ENCODE measurements around the gene GSDMA.

GSDMA gene

DNA sequence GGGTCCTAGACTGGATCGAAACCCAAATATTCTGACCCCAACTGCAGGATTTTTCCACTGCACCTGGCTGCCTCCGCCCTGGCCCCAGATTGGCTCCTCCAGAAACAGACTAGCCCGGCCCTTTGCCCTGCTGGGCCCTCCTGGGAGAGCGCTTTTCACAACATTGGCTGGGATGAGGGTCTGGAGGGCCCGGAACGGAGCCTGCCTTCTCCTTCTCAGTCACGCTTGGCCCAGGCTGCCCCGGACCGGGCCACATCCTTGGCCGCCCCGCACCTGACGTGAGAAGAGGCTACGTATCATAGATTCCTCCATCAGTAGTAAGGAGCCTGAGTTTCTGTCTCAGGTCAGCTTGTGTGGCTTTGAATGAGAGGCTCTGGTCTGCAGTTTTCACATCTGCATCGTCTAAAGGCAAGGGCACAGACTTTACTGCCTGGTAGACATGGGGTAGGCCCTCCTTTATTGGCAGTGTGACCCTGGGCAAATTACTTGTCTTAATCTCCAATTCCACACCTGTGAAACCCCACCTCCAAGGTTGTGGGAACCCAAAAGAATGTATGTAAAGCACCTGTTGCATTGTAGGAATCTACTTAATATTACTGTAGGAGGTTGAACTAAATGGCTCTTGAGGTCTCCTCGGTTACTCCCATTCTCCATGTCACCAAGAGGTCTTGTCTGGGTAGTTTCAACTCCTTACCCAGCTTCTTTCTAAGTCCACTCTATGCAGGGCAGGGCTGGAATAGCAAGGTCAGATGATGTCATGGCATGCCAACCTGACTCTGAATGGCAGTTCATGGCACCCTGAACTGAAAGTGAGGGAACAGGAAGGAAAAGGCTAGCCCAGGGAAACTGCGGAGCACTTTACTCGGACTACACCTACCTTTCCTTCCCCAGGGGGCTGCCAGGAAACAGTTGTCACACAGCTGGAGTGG, 34.6 kb upstream of the GSDMA start:
- TF ChIP-seq LEF1 (IDR thresholded peaks at IDR 0.05; ENCODE audit: borderline replicate concordance) (no peak), BHLHE40 (IDR thresholded peaks at IDR 0.05; ENCODE audit: borderline replicate concordance) (no peak), ZNF384 (IDR thresholded peaks at IDR 0.05) (no peak), NFRKB (IDR thresholded peaks at IDR 0.05) (no peak), HDGF (IDR thresholded peaks at IDR 0.05; ENCODE audit: borderline replicate concordance) (no peak), FOXK2 (IDR thresholded peaks at IDR 0.05) (no peak), SP1 (IDR thresholded peaks at IDR 0.05) (no peak), CTBP1 (IDR thresholded peaks at IDR 0.05; ENCODE audit: borderline replicate concordance) (no peak), SUZ12 (IDR thresholded peaks at IDR 0.05) (no peak)
- DNase-seq (ENCODE audit: extremely low spot score), result peak; percentile 25
- ChIA-PET CTCF (interaction anchor here (0.9 kb wide), 1 partner anchor 11 kb away, joined by 3 read pairs; no protein-coding TSS in a partner anchor), POLR2A (interaction anchor here (0.9 to 1.5 kb wide), 6 partner anchors 11 to 291 kb away, joined by 3 to 6 read pairs (median 4); partner anchors contain the start of genes PGAP3, PSMD3 and WIPF2)

- POLR2A ChIA-PET, result interaction anchor here (0.9 kb wide), 1 partner anchor 51 kb away, joined by 3 read pairs; the partner anchor contains the start of gene PSMD3
- no peak for DNase-seq (ENCODE audit: extremely low spot score)
- TF ChIP-seq FOXA1 (IDR thresholded peaks at IDR 0.05) (no peak), SP1 (IDR thresholded peaks at IDR 0.05) (no peak), NFRKB (IDR thresholded peaks at IDR 0.05) (no peak), ZNF384 (IDR thresholded peaks at IDR 0.05) (no peak), TARDBP (IDR thresholded peaks at IDR 0.05) (no peak)
- TF ChIP-seq, protein P1, sequence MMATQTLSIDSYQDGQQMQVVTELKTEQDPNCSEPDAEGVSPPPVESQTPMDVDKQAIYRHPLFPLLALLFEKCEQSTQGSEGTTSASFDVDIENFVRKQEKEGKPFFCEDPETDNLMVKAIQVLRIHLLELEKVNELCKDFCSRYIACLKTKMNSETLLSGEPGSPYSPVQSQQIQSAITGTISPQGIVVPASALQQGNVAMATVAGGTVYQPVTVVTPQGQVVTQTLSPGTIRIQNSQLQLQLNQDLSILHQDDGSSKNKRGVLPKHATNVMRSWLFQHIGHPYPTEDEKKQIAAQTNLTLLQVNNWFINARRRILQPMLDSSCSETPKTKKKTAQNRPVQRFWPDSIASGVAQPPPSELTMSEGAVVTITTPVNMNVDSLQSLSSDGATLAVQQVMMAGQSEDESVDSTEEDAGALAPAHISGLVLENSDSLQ (IDR thresholded peaks at IDR 0.05), result peak; percentile 66
- CTCF ChIA-PET, result no interaction called here
Observed at GRCh38 chr17:39928858-39929645, 33.8 kb upstream of the GSDMA start.

DNA sequence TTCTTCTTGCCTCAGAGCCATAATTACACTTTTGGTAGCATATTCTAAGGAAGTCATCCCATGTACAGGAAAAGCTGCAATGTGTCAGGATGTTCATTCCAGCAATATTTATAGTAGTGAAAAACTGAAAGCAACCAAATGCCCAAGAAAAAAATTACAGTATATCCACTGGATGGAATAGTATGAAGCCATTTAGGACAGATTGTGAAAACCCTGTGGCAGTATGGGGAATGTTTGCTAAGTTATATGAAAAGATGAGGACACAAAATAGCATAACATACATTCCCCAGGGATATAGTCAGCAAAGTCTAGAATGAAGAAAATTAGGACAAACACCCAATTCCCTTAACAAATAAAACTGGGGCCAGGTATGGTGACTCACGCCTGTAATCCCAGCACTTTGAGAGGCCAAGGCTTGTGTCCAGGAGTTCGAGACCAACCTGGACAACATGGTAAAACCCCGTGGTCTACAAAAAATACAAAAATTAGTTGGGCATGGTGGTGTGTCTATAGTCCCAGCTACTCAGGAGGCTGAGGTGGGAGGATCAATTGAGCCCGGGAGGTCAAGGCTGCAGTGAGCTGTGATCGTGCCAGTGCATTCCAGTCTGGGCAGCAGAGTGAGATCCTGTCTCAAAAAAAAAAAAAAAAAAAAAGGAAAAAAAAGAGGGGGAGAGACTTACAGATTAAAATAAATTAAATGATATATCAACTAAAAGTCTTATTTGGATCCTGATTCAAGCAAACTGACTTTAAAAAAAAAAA, 33.0 kb upstream of the GSDMA start:
- no peak for DNase-seq (ENCODE audit: extremely low spot score)
- TF ChIP-seq SUZ12 (IDR thresholded peaks at IDR 0.05), result no peak
- no peak for TF ChIP-seq FOXK2 (IDR thresholded peaks at IDR 0.05)
- TF ChIP-seq LEF1 (IDR thresholded peaks at IDR 0.05; ENCODE audit: borderline replicate concordance), result no peak
- TF ChIP-seq, protein P1 (IDR thresholded peaks at IDR 0.05), result no peak
- TF ChIP-seq SP1 (IDR thresholded peaks at IDR 0.05), result no peak
- no peak for TF ChIP-seq TARDBP (IDR thresholded peaks at IDR 0.05)
- POLR2A ChIA-PET, result no interaction called here
- CTCF ChIA-PET, result no interaction called here

GRCh38 chr17:39933912-39934311, 28.9 kb upstream of the GSDMA start:
- no peak for DNase-seq (ENCODE audit: extremely low spot score)
- TF ChIP-seq, protein P1 (IDR thresholded peaks at IDR 0.05), result no peak
- TF ChIP-seq ARNT (IDR thresholded peaks at IDR 0.05) (no peak), FOXK2 (IDR thresholded peaks at IDR 0.05) (no peak), L3MBTL2 (conservative IDR thresholded peaks at IDR 0.05) (no peak), TARDBP (IDR thresholded peaks at IDR 0.05) (no peak), CTBP1 (IDR thresholded peaks at IDR 0.05; ENCODE audit: borderline replicate concordance) (no peak), NFRKB (IDR thresholded peaks at IDR 0.05) (no peak), SUZ12 (IDR thresholded peaks at IDR 0.05) (no peak), ZNF384 (IDR thresholded peaks at IDR 0.05) (no peak), LEF1 (IDR thresholded peaks at IDR 0.05; ENCODE audit: borderline replicate concordance) (no peak), HDGF (IDR thresholded peaks at IDR 0.05; ENCODE audit: borderline replicate concordance) (no peak), FOXM1 (IDR thresholded peaks at IDR 0.05; ENCODE audit: borderline replicate concordance) (no peak)
- CTCF ChIA-PET, result no interaction called here
- POLR2A ChIA-PET, result interaction anchor here (1.3 kb wide), 1 partner anchor 47 kb away, joined by 3 read pairs; the partner anchor contains the start of gene PSMD3

- DNase-seq (ENCODE audit: extremely low spot score), result no peak
- ChIA-PET CTCF (no interaction called here), POLR2A (interaction anchor here (1.3 kb wide), 1 partner anchor 46 kb away, joined by 3 read pairs; the partner anchor contains the start of gene PSMD3)
- no peak for TF ChIP-seq L3MBTL2 (conservative IDR thresholded peaks at IDR 0.05)
- TF ChIP-seq LEF1 (IDR thresholded peaks at IDR 0.05; ENCODE audit: borderline replicate concordance), result no peak
- TF ChIP-seq ARNT (IDR thresholded peaks at IDR 0.05), result no peak
Observed at GRCh38 chr17:39934324-39934723, 28.5 kb upstream of the GSDMA start.

GRCh38 chr17:39935909-39936308, 26.9 kb upstream of the GSDMA start:
- TF ChIP-seq SP1 (IDR thresholded peaks at IDR 0.05) (no peak), NFRKB (IDR thresholded peaks at IDR 0.05) (no peak), SUZ12 (IDR thresholded peaks at IDR 0.05) (no peak)
- ChIA-PET POLR2A (no interaction called here), CTCF (no interaction called here)
- no peak for DNase-seq (ENCODE audit: extremely low spot score)
